Measurements from ENCODE around the gene ARMS2.

The ARMS2 gene

DNA sequence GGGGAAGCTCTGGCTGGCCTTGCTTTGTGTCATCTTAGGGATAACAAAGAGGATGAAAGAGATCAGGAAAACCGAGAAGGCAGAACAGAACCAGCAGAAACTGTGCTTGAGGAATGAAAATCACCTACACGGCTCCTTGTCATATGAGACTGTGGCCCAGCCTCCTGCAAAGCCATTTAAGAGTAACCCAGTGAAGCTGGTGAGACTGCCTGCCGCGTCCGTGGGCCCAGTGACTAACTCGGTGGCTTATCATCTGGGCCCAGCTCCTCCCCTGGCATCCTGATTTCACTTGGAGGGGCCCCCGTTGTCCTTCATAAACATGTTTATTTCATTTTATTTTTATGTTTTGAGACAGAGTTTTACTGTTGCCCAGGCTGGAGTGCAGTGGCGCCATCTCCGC lies 37.6 kb downstream of the ARMS2 start:
- H3K4me3 ChIP-seq (replicated peaks; ENCODE audit: low read depth, low read length), result no peak overlapping the region
- TF ChIP-seq, protein P1, sequence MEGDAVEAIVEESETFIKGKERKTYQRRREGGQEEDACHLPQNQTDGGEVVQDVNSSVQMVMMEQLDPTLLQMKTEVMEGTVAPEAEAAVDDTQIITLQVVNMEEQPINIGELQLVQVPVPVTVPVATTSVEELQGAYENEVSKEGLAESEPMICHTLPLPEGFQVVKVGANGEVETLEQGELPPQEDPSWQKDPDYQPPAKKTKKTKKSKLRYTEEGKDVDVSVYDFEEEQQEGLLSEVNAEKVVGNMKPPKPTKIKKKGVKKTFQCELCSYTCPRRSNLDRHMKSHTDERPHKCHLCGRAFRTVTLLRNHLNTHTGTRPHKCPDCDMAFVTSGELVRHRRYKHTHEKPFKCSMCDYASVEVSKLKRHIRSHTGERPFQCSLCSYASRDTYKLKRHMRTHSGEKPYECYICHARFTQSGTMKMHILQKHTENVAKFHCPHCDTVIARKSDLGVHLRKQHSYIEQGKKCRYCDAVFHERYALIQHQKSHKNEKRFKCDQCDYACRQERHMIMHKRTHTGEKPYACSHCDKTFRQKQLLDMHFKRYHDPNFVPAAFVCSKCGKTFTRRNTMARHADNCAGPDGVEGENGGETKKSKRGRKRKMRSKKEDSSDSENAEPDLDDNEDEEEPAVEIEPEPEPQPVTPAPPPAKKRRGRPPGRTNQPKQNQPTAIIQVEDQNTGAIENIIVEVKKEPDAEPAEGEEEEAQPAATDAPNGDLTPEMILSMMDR (IDR thresholded peaks at IDR 0.05; ENCODE audit: low read length, missing control alignments), result no peak
- DNase-seq (ENCODE audit: low read depth), result no peak

DNA sequence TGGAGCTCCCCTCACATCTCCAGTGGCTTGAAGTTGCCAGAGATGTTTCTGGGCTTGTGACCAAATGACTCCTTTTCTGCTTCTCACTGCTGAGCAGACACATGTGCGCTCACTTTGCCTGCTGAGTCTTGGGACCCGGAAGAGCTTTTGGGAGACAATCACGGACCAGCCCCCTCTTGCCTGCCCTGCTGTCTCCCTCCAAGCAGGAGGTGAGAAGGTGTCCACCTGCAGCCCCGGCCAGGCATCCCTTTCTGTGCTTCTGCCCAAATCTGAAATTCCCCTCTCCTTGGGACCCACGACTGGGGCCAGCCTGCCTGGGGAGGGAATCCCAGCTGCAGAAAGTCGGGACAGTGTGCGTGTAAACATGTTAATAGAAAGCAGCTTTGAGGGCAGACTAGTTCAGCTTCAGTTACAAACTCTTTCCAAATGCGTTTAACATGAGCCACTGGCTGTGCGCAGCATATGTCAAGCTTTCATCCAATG lies 38.6 kb downstream of the ARMS2 start:
- H3K4me3 ChIP-seq (replicated peaks; ENCODE audit: low read depth, low read length), result no peak overlapping the region
- DNase-seq (ENCODE audit: low read depth), result no peak
- TF ChIP-seq, protein P1 (IDR thresholded peaks at IDR 0.05; ENCODE audit: low read length, missing control alignments), result no peak

DNA sequence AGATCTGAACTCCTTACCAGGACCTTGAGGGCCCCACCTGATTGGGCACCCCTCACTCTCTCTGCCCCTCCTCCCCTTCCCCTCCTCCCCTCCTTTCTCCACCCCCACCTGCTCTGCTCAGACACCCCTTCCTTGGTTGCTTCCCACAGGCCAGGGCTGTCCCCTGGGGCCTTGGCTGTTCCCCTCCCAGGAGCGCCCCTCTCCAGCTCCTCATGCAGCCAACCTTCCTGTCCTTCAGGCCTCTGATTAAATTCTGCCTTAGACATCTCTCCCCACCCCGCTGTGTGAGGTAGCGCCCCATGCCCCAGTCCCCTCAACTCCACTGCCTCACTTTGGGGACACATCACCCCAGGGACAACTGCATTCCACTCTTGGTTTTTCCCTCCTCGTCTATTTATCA lies 39.3 kb downstream of the ARMS2 start:
- DNase-seq (ENCODE audit: low read depth), result no peak
- H3K4me3 ChIP-seq (replicated peaks; ENCODE audit: low read depth, low read length), result no peak overlapping the region
- TF ChIP-seq, protein P1 (IDR thresholded peaks at IDR 0.05; ENCODE audit: low read length, missing control alignments), result no peak

DNA sequence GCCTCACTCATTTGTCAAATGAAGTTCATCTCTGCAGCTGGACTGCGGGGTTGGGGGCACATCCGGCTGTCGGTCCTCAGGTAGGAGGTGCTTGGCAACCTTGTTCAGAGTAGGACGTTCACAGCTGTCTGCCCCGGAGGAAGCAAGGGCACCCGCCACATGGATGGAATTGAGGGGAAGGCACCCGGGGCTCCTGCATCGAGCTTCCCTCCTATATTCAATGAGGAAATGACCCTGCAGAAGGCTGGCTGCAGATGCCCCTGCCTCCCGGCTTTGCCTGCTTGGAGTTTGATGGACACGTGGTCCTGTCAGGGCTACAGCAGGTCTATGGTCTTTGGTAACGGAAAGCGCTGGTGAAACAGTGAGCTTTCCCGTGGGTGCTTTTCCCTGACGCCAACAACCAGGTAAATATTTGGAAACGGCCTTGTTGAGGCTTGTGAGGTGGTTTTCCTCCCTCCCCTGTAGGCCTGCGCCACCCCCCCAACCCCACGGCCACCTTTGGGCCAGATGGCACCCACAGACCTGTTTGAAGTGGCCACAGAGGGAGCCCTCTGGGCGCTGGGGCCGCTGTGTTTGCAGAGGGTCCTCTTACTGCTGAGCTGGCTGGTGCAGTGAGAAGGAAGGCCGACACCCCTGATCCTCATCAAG lies 39.8 kb downstream of the ARMS2 start:
- TF ChIP-seq, protein P1 (IDR thresholded peaks at IDR 0.05; ENCODE audit: low read length, missing control alignments), result no peak
- no peak overlapping the region for H3K4me3 ChIP-seq (replicated peaks; ENCODE audit: low read depth, low read length)
- DNase-seq (ENCODE audit: low read depth), result no peak

DNA sequence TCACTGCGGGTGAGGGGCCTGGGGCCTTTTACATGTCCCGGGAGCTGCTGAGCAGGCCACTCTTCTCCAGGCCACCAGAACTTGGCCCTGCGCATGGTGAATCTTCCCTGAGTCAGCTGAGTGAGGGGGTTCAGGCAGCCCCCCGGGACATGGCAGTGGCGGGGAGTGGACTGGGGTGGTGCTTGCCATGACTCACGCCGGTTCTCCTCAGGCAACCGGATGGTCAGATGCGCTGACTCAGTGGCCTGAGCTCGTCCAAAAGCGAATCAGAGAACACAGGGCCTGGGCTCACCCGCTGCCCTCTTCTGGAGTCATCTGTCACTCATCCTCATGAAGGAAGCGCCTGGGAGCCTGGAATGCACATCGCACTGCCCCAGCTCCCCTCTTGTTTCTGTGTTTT lies 40.4 kb downstream of the ARMS2 start:
- peak; percentile 67 for DNase-seq (ENCODE audit: low read depth)
- no peak overlapping the region for H3K4me3 ChIP-seq (replicated peaks; ENCODE audit: low read depth, low read length)
- TF ChIP-seq, protein P1 (IDR thresholded peaks at IDR 0.05; ENCODE audit: low read length, missing control alignments), result no peak

DNA sequence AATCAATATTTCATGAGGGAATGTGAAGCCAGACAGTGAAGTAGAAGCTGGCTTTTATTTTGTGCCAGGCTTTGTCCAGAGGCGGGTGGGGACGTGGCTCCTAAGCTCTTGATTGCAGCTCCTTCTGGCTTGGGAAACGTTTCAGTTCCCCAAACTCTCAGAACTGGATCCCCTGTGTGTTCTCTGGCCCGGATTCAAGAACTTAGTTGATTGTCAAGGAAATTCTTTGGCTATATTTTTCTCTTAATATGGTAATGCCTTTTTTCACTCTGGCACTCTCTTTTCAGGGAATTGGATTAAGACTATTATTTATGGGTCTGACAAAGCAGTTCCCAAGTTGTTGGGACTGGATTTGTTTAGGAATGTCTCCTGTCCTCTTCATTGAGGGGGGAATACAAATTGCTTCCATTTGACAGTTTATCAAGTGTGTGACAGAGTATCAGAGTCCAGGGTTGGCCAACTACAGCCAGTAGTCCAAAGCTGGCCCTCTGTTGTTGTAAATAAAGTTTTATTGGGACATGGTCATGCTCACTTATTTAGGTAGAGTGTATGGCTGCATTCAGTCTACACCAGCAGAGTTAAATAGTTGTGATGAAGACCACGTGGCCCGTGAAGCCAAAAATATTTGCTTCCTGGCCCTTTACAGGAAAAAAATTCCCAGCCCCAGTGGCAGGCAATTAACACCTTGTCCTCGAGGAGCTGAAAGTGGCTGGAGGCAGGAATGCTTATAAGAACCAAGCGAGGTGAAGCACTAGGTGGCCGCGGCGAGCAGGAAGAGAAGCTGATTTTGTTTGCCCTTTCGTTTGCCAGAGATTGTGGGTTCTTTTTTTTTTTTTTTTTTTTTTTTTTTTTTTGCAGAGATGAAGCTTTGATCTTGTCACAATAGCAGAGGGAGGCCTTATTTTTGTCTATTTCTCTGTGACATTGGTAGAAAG lies 41.2 kb downstream of the ARMS2 start:
- peak; percentile 73 for DNase-seq (ENCODE audit: low read depth)
- TF ChIP-seq, protein P1 (IDR thresholded peaks at IDR 0.05; ENCODE audit: low read length, missing control alignments), result no peak
- no peak overlapping the region for H3K4me3 ChIP-seq (replicated peaks; ENCODE audit: low read depth, low read length)
